ENCODE data around the gene ATG13.

DNA sequence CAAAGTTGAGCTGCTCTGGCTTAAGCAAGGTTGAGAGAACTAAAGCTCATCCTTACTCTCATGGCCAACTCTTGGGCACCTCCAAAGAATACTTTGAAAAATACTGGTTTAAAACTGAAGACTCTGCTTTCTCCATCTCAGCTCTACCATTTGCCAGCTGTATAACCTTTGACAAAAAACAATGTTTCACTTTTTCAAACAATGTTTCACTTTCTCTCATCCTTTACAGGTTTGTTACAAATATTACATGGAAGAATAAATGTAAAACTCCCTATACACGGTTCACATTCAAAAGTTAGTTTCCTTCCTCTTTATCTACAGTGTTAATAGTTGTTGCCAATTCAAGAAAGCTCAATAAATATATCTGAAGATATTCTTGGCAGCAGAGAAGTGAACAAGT lies 42.7 kb upstream of the ATG13 start:
- TF ChIP-seq, protein P1, sequence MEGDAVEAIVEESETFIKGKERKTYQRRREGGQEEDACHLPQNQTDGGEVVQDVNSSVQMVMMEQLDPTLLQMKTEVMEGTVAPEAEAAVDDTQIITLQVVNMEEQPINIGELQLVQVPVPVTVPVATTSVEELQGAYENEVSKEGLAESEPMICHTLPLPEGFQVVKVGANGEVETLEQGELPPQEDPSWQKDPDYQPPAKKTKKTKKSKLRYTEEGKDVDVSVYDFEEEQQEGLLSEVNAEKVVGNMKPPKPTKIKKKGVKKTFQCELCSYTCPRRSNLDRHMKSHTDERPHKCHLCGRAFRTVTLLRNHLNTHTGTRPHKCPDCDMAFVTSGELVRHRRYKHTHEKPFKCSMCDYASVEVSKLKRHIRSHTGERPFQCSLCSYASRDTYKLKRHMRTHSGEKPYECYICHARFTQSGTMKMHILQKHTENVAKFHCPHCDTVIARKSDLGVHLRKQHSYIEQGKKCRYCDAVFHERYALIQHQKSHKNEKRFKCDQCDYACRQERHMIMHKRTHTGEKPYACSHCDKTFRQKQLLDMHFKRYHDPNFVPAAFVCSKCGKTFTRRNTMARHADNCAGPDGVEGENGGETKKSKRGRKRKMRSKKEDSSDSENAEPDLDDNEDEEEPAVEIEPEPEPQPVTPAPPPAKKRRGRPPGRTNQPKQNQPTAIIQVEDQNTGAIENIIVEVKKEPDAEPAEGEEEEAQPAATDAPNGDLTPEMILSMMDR (conservative IDR thresholded peaks at IDR 0.05; ENCODE audit: low read length) = no peak
- TF ChIP-seq EZH2phosphoT487 (IDR thresholded peaks at IDR 0.05; ENCODE audit: borderline replicate concordance, low read depth, low read length) = no peak
